CD4-positive, alpha-beta T cell treated with Interferon alpha-2 for 1 hour (primary cell): ENCODE measurements around the gene NUP58.

Experiments
- DNase-seq, 2 donors: peaks; one replicate each; pipeline ENCODE4 v3.0.0-alpha.2; 2020 to 2022

The NUP58 gene

GRCh38 chr13:25301347-25302113 lies at the start of gene NUP58:
Gene NUP58 (plus strand): TSS chr13:25301625. CDS start chr13:25301774, 149 bp downstream.
- DNase-seq: peak; percentile 92 to 94

- no peak for DNase-seq
Observed at GRCh38 chr13:25252225-25252624, 49.2 kb upstream of the NUP58 start.

GRCh38 chr13:25252752-25253151 lies 48.7 kb upstream of the NUP58 start:
- DNase-seq: no peak

- DNase-seq: no peak
Observed at GRCh38 chr13:25253702-25254101, 47.7 kb upstream of the NUP58 start.

GRCh38 chr13:25262261-25262660 lies 39.2 kb upstream of the NUP58 start:
- no peak for DNase-seq

- no peak for DNase-seq
Observed at GRCh38 chr13:25266706-25267105, 34.7 kb upstream of the NUP58 start.

- DNase-seq: peak in 1 of 2 donors; percentile 31
Observed at GRCh38 chr13:25267715-25268114, 33.7 kb upstream of the NUP58 start.

GRCh38 chr13:25268561-25268960 lies 32.9 kb upstream of the NUP58 start:
- DNase-seq: no peak

GRCh38 chr13:25276748-25277147 lies 24.7 kb upstream of the NUP58 start:
- no peak for DNase-seq

- DNase-seq: no peak
Observed at GRCh38 chr13:25280396-25280795, 21.0 kb upstream of the NUP58 start.

GRCh38 chr13:25281193-25281934 lies 20.1 kb upstream of the NUP58 start:
- no peak for DNase-seq

GRCh38 chr13:25281935-25282332 lies 19.5 kb upstream of the NUP58 start:
- DNase-seq: no peak

GRCh38 chr13:25286308-25286968 lies 15.0 kb upstream of the NUP58 start:
- peak; percentile 55 to 61 for DNase-seq

- peak; percentile 93 to 95 for DNase-seq
Observed at GRCh38 chr13:25286969-25287961, 14.2 kb upstream of the NUP58 start, which contains the start of gene MTMR6. Gene MTMR6 (minus strand): TSS chr13:25287488. CDS start chr13:25287247, 241 bp downstream.

GRCh38 chr13:25288966-25289365 lies 12.5 kb upstream of the NUP58 start:
- DNase-seq: no peak

- no peak for DNase-seq
Observed at GRCh38 chr13:25291691-25292090, 9.7 kb upstream of the NUP58 start.

GRCh38 chr13:25292301-25292700 lies 9.1 kb upstream of the NUP58 start:
- peak in 1 of 2 donors; percentile 56 for DNase-seq

- no peak for DNase-seq
Observed at GRCh38 chr13:25295228-25295627, 6.2 kb upstream of the NUP58 start.

GRCh38 chr13:25295701-25296100 lies 5.7 kb upstream of the NUP58 start:
- no peak for DNase-seq

- peak in 1 of 2 donors; percentile 2 for DNase-seq
Observed at GRCh38 chr13:25300861-25301346, 521 bp upstream of the NUP58 start.

- no peak for DNase-seq
Observed at GRCh38 chr13:25302121-25302520, 696 bp downstream of the NUP58 start.
